Measurements from ENCODE around the gene B4GALNT4.
A peak's percentile ranks its signal among the peaks of the same experiment; 100 is the strongest.
"Not testable (repeated sequence)": the region's sequence is repeated elsewhere in the genome, so short reads cannot be mapped to it uniquely, and the experiment has no call there.

B4GALNT4 gene

GRCh38 chr11:335779-336658, 33.3 kb upstream of the B4GALNT4 start:
- no peak for DNase-seq

GRCh38 chr11:336659-337198, 32.6 kb upstream of the B4GALNT4 start:
- DNase-seq, result no peak

- DNase-seq, result no peak
Measured at GRCh38 chr11:337711-338110, 31.6 kb upstream of the B4GALNT4 start.

- no peak for DNase-seq
Measured at GRCh38 chr11:339963-340362, 29.3 kb upstream of the B4GALNT4 start.

GRCh38 chr11:340539-341512, 28.5 kb upstream of the B4GALNT4 start:
- no peak for DNase-seq

GRCh38 chr11:342328-342727, 27.0 kb upstream of the B4GALNT4 start:
- no peak for DNase-seq

GRCh38 chr11:344836-345578, 24.3 kb upstream of the B4GALNT4 start:
- no peak for DNase-seq

GRCh38 chr11:346529-346928, 22.8 kb upstream of the B4GALNT4 start:
- DNase-seq, result no peak

- DNase-seq, result not testable (repeated sequence)
Measured at GRCh38 chr11:349270-349954, 19.9 kb upstream of the B4GALNT4 start.

- DNase-seq, result not testable (repeated sequence)
Measured at GRCh38 chr11:350033-350722, 19.1 kb upstream of the B4GALNT4 start.

- peak; percentile 34 for DNase-seq
Measured at GRCh38 chr11:350723-351255, 18.5 kb upstream of the B4GALNT4 start.

- DNase-seq, result no peak
Measured at GRCh38 chr11:351411-351810, 17.9 kb upstream of the B4GALNT4 start.

GRCh38 chr11:352456-353031, 16.8 kb upstream of the B4GALNT4 start:
- no peak for DNase-seq

GRCh38 chr11:353179-353873, 16.0 kb upstream of the B4GALNT4 start:
- DNase-seq, result no peak

- peak; percentile 87 for DNase-seq
Measured at GRCh38 chr11:355581-356458, 13.5 kb upstream of the B4GALNT4 start.

GRCh38 chr11:356610-357009, 12.7 kb upstream of the B4GALNT4 start:
- DNase-seq, result no peak

- no peak for DNase-seq
Measured at GRCh38 chr11:357582-357981, 11.7 kb upstream of the B4GALNT4 start.

- no peak for DNase-seq
Measured at GRCh38 chr11:358129-358800, 11.0 kb upstream of the B4GALNT4 start.

Measured in CD4-positive, alpha-beta T cell treated with Interleukin-15 for 1 hour (primary cell).